Parathyroid adenoma (tissue), 2 donors: ENCODE measurements around the gene KIF13A.

ENCODE experiments used
- H2AFZ ChIP-seq: fragments of 300-600 bp; sonication (generic); one replicate; pipeline ENCODE4 v1.7.0; 2017; ENCODE audit warnings: antibody characterized with exemption, mild to moderate bottlenecking
- H3K27ac ChIP-seq: fragments of 300-600 bp; sonication (generic); one replicate; pipeline ENCODE4 v1.7.0; 2017
- H3K27me3 ChIP-seq: fragments of 300-600 bp; sonication (generic); one replicate; pipeline ENCODE4 v1.7.0; 2017; ENCODE audit warnings: low read length; ENCODE audit not compliant: control insufficient read depth, insufficient read depth
- H3K36me3 ChIP-seq: fragments of 300-600 bp; sonication (generic); one replicate; pipeline ENCODE4 v1.7.0; 2017; ENCODE audit warnings: low read length; ENCODE audit not compliant: control insufficient read depth, insufficient read depth
- H3K4me1 ChIP-seq: fragments of 300-600 bp; sonication (generic); one replicate; pipeline ENCODE4 v1.7.0; 2017; ENCODE audit warnings: control low read depth
- H3K4me2 ChIP-seq: fragments of 300-600 bp; sonication (generic); one replicate; pipeline ENCODE4 v1.7.0; 2017; ENCODE audit warnings: low read length
- H3K4me3 ChIP-seq: fragments of 300-600 bp; sonication (generic); one replicate; pipeline ENCODE4 v1.7.0; 2017; ENCODE audit warnings: low read depth, low read length
- H3K79me2 ChIP-seq: fragments of 300-600 bp; sonication (generic); one replicate; pipeline ENCODE4 v1.7.0; 2017; ENCODE audit warnings: control low read depth
- H3K9ac ChIP-seq: fragments of 300-600 bp; sonication (generic); one replicate; pipeline ENCODE4 v1.7.0; 2017; ENCODE audit warnings: mild to moderate bottlenecking
- H3K9me3 ChIP-seq: fragments of 300-600 bp; sonication (generic); one replicate; pipeline ENCODE4 v1.7.0; 2017; ENCODE audit warnings: low read length; ENCODE audit not compliant: control insufficient read depth
- CTCF ChIP-seq: fragments of 300-600 bp; sonication (generic); IDR thresholded peaks from one replicate; pipeline ENCODE4 v1.7.0; 2017; ENCODE audit warnings: antibody characterized with exemption, mild to moderate bottlenecking
- donor health status: primary hyperparathyroidism.

The KIF13A gene

GRCh38 chr6:17719323-17720041 is 268.0 kb downstream of the KIF13A start:
- Histone ChIP-seq H3K9me3 (no peaks in the 10 kb centered on the region), H3K9ac (no peak overlapping the region), H3K4me3 (no peak overlapping the region), H3K27ac (no peak overlapping the region), H2AFZ (no peak overlapping the region), H3K36me3 (no peaks in the 10 kb centered on the region), H3K79me2 (no peaks in the 10 kb centered on the region), H3K27me3 (no peaks in the 10 kb centered on the region), H3K4me1 (no peaks in the 10 kb centered on the region), H3K4me2 (no peak overlapping the region)
- no peak for TF ChIP-seq CTCF

- Histone ChIP-seq H3K79me2 (no peaks in the 10 kb centered on the region), H3K4me2 (no peak overlapping the region), H3K9me3 (no peaks in the 10 kb centered on the region), H3K4me3 (no peak overlapping the region), H3K36me3 (no peaks in the 10 kb centered on the region), H3K27ac (no peak overlapping the region), H3K9ac (no peak overlapping the region), H3K27me3 (no peaks in the 10 kb centered on the region), H3K4me1 (no peaks in the 10 kb centered on the region), H2AFZ (no peak overlapping the region)
- no peak for TF ChIP-seq CTCF
Measured at GRCh38 chr6:17716221-17716620, 271.2 kb downstream of the KIF13A start.

GRCh38 chr6:17714879-17715851 is 272.3 kb downstream of the KIF13A start:
- no peak overlapping the region for H3K9ac ChIP-seq
- H3K4me2 ChIP-seq: no peak overlapping the region
- H3K36me3 ChIP-seq: no peaks in the 10 kb centered on the region
- H3K27ac ChIP-seq: no peak overlapping the region
- H3K79me2 ChIP-seq: no peaks in the 10 kb centered on the region
- H3K9me3 ChIP-seq: no peaks in the 10 kb centered on the region
- no peak overlapping the region for H3K4me3 ChIP-seq
- no peak for TF ChIP-seq CTCF
- H3K27me3 ChIP-seq: no peaks in the 10 kb centered on the region
- no peak overlapping the region for H2AFZ ChIP-seq
- no peaks in the 10 kb centered on the region for H3K4me1 ChIP-seq

- Histone ChIP-seq H3K27me3 (no peaks in the 10 kb centered on the region), H3K9me3 (no peaks in the 10 kb centered on the region), H3K27ac (no peak overlapping the region), H3K9ac (no peak overlapping the region), H2AFZ (no peak overlapping the region), H3K79me2 (no peaks in the 10 kb centered on the region), H3K4me1 (no peaks in the 10 kb centered on the region), H3K36me3 (no peaks in the 10 kb centered on the region), H3K4me3 (no peak overlapping the region), H3K4me2 (no peak overlapping the region)
- no peak for TF ChIP-seq CTCF
Measured at GRCh38 chr6:17714177-17714576, 273.3 kb downstream of the KIF13A start.
